ENCODE measurements around the gene MRPL53. TPM values are rescaled to one million over a fixed set of nuclear protein-coding genes. Genes with fewer than 3 reads are reported as not detected.

The MRPL53 gene
- total and polyA plus RNA-seq, 9 of the 15 experiments (the other 6 are each of a cell fraction or from before 2014, with no cell fraction given) = 11.5 to 87.9 (median 41.1) TPM

DNA sequence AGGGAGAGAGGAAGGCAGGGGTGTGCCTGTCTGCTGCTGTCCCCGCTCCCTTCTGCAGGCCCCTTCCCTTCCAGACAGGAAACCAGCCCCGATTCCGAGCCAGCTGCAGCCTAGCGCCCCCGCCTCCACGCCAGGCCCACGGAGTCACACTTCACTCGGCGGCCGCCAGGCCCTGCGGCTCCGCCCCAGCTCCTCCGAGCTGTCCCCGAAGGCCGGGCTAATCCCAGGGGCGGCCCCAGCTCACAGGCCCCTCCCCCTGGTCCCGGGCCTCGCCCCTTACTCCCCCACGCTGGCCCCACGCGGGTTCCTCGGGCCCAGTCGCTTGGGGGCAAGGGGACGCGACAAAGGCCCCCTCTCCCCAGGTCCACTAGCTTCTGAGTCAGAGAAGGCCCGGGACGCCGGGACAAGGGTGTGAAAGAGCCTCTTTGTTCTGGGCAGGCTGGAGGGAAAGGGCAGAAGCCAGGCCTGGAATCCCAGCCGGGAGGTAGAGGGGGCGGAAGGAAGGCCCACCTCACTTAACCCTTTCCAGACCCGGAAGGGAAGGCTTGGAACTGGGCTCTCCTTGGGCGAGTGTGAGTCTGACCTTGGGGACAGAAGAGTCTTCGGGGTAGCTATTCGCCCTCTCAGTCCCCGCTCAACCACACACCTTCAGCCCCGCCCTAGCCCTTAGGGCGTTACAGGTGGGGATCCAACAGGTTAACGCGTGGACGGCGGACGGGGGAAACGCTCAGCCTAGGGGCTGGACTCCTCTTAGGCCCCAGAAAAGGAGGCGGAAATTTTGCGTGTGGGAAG is 31.9 kb downstream of the MRPL53 start (continued):
- TF ChIP-seq, protein P1, sequence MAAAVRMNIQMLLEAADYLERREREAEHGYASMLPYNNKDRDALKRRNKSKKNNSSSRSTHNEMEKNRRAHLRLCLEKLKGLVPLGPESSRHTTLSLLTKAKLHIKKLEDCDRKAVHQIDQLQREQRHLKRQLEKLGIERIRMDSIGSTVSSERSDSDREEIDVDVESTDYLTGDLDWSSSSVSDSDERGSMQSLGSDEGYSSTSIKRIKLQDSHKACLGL (CRISPR knock-in tag; IDR thresholded peaks at IDR 0.05; ENCODE audit: borderline replicate concordance, poor library complexity, severe bottlenecking) = no peak
- TF ChIP-seq ETV1 (tag; conservative IDR thresholded peaks at IDR 0.05; ENCODE audit: low read depth) (0 out of 2 replicates have a peak, but pooled peaks have one; percentile 7), SMAD4 (CRISPR knock-in tag; conservative IDR thresholded peaks at IDR 0.05) (peak; percentile 62; the same call in 1 of the 2 replicates), PHB2 (IDR thresholded peaks at IDR 0.05; ENCODE audit: low read depth) (no peak), POLR3G (IDR thresholded peaks at IDR 0.05; ENCODE audit: extremely low read depth, insufficient read length, insufficient replicate concordance) (no peak), SMAD3 (CRISPR knock-in tag; conservative IDR thresholded peaks at IDR 0.05) (no peak), SIN3A (IDR thresholded peaks at IDR 0.05; ENCODE audit: borderline replicate concordance in 2 of 2, control insufficient read depth in 1 of 2, low read depth in 2 of 2, low read length in 2 of 2) (0 out of 4 replicates have a peak, but pooled peaks of 1 of the 2 experiments have one; percentile 14), KLF16 (IDR thresholded peaks at IDR 0.05) (peak; percentile 15; the same call in 1 of the 2 replicates)
- TF ChIP-seq, protein P2, sequence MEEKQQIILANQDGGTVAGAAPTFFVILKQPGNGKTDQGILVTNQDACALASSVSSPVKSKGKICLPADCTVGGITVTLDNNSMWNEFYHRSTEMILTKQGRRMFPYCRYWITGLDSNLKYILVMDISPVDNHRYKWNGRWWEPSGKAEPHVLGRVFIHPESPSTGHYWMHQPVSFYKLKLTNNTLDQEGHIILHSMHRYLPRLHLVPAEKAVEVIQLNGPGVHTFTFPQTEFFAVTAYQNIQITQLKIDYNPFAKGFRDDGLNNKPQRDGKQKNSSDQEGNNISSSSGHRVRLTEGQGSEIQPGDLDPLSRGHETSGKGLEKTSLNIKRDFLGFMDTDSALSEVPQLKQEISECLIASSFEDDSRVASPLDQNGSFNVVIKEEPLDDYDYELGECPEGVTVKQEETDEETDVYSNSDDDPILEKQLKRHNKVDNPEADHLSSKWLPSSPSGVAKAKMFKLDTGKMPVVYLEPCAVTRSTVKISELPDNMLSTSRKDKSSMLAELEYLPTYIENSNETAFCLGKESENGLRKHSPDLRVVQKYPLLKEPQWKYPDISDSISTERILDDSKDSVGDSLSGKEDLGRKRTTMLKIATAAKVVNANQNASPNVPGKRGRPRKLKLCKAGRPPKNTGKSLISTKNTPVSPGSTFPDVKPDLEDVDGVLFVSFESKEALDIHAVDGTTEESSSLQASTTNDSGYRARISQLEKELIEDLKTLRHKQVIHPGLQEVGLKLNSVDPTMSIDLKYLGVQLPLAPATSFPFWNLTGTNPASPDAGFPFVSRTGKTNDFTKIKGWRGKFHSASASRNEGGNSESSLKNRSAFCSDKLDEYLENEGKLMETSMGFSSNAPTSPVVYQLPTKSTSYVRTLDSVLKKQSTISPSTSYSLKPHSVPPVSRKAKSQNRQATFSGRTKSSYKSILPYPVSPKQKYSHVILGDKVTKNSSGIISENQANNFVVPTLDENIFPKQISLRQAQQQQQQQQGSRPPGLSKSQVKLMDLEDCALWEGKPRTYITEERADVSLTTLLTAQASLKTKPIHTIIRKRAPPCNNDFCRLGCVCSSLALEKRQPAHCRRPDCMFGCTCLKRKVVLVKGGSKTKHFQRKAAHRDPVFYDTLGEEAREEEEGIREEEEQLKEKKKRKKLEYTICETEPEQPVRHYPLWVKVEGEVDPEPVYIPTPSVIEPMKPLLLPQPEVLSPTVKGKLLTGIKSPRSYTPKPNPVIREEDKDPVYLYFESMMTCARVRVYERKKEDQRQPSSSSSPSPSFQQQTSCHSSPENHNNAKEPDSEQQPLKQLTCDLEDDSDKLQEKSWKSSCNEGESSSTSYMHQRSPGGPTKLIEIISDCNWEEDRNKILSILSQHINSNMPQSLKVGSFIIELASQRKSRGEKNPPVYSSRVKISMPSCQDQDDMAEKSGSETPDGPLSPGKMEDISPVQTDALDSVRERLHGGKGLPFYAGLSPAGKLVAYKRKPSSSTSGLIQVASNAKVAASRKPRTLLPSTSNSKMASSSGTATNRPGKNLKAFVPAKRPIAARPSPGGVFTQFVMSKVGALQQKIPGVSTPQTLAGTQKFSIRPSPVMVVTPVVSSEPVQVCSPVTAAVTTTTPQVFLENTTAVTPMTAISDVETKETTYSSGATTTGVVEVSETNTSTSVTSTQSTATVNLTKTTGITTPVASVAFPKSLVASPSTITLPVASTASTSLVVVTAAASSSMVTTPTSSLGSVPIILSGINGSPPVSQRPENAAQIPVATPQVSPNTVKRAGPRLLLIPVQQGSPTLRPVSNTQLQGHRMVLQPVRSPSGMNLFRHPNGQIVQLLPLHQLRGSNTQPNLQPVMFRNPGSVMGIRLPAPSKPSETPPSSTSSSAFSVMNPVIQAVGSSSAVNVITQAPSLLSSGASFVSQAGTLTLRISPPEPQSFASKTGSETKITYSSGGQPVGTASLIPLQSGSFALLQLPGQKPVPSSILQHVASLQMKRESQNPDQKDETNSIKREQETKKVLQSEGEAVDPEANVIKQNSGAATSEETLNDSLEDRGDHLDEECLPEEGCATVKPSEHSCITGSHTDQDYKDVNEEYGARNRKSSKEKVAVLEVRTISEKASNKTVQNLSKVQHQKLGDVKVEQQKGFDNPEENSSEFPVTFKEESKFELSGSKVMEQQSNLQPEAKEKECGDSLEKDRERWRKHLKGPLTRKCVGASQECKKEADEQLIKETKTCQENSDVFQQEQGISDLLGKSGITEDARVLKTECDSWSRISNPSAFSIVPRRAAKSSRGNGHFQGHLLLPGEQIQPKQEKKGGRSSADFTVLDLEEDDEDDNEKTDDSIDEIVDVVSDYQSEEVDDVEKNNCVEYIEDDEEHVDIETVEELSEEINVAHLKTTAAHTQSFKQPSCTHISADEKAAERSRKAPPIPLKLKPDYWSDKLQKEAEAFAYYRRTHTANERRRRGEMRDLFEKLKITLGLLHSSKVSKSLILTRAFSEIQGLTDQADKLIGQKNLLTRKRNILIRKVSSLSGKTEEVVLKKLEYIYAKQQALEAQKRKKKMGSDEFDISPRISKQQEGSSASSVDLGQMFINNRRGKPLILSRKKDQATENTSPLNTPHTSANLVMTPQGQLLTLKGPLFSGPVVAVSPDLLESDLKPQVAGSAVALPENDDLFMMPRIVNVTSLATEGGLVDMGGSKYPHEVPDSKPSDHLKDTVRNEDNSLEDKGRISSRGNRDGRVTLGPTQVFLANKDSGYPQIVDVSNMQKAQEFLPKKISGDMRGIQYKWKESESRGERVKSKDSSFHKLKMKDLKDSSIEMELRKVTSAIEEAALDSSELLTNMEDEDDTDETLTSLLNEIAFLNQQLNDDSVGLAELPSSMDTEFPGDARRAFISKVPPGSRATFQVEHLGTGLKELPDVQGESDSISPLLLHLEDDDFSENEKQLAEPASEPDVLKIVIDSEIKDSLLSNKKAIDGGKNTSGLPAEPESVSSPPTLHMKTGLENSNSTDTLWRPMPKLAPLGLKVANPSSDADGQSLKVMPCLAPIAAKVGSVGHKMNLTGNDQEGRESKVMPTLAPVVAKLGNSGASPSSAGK (IDR thresholded peaks at IDR 0.05) = peak; percentile 81
- TF ChIP-seq, protein P3, sequence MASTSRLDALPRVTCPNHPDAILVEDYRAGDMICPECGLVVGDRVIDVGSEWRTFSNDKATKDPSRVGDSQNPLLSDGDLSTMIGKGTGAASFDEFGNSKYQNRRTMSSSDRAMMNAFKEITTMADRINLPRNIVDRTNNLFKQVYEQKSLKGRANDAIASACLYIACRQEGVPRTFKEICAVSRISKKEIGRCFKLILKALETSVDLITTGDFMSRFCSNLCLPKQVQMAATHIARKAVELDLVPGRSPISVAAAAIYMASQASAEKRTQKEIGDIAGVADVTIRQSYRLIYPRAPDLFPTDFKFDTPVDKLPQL (IDR thresholded peaks at IDR 0.05; ENCODE audit: extremely low read depth, insufficient read length) = no peak
